ENCODE results near the gene BCL2A1. TPM values are rescaled to one million over a fixed set of nuclear protein-coding genes. Genes with fewer than 3 reads are reported as not detected.

Gene BCL2A1
- total RNA-seq, 2 experiments from 2014 or later: 2.2 to 2.3 TPM

DNA sequence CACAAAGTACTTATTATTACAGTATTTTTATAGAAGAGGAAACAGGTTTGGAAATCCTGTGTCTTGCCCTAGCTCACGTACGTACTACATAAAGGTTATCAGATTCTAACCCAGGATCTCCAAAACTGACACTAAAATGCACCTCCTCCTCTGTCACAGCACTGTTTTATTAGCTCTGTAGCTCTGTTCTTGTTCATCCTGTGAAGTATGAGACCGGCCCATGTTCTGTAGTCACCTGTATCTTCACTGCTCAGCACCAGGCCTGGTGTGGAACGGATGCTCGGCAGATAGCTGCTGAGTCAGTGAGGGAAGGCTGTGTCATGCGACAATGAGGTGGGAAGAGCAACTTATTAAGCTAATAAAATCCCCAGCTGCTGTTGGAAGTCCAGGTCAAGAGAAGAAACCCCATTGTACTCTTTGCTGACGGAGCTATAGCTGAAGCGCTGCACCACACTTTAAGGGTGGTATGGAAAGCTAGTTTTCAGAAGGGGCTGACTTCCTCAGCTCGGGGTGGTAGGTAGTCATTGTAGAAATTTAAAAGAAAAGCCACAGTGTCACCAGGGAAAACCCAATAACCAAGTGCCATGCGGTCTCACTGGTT is 22.8 kb downstream of the BCL2A1 start:
- Histone ChIP-seq H3K79me2 (ENCODE audit: insufficient read depth, low read depth, low read length) (no peaks in the 10 kb centered on the region), H4K20me1 (ENCODE audit: insufficient read depth, low read length) (no peaks in the 10 kb centered on the region), H3K4me1 (ENCODE audit: insufficient read depth, low read length, poor library complexity, severe bottlenecking) (no peaks in the 10 kb centered on the region), H3K4me3 (ENCODE audit: low read depth, low read length, poor library complexity, severe bottlenecking) (no peak overlapping the region), H3K9me2 (ENCODE audit: insufficient read depth, low read length) (no peaks in the 10 kb centered on the region), H3K27ac (ENCODE audit: low read depth, low read length, poor library complexity, severe bottlenecking) (no peak overlapping the region), H3K36me3 (ENCODE audit: insufficient read depth, low read length) (no peaks in the 10 kb centered on the region), H3K9me3 (ENCODE audit: low read length) (no peaks in the 10 kb centered on the region), H3K4me2 (ENCODE audit: low read length) (no peak overlapping the region), H2AFZ (ENCODE audit: low read length) (no peak overlapping the region)
- TF ChIP-seq EZH2phosphoT487 (IDR thresholded peaks at IDR 0.05; ENCODE audit: borderline replicate concordance, low read depth, low read length) (no peak), CTCF (conservative IDR thresholded peaks at IDR 0.05; ENCODE audit: low read length) (no peak)
- CTCF ChIA-PET (ENCODE audit: unreplicated experiment): interaction anchor here (0.7 to 0.9 kb wide), 2 partner anchors 20 to 112 kb away, joined by 3 read pairs; no protein-coding TSS in a partner anchor
- intact Hi-C loops (cut with micrococcal nuclease; ENCODE audit: unreplicated experiment): no loop called here
- DNase-seq (ENCODE audit: low spot score): no peak
- BruUV-seq (replicated peaks): no TSS peak
- POLR2A ChIA-PET: interaction anchor here (0.6 to 1.2 kb wide), 4 partner anchors 24 to 1371 kb away, joined by 3 to 5 read pairs (median 4); no protein-coding TSS in a partner anchor

- intact Hi-C loops (cut with micrococcal nuclease; ENCODE audit: unreplicated experiment): no loop called here
- TF ChIP-seq CTCF (conservative IDR thresholded peaks at IDR 0.05; ENCODE audit: low read length) (no peak), EZH2phosphoT487 (IDR thresholded peaks at IDR 0.05; ENCODE audit: borderline replicate concordance, low read depth, low read length) (no peak)
- Histone ChIP-seq H3K4me2 (ENCODE audit: low read length) (no peak overlapping the region), H4K20me1 (ENCODE audit: insufficient read depth, low read length) (no peaks in the 10 kb centered on the region), H3K36me3 (ENCODE audit: insufficient read depth, low read length) (no peaks in the 10 kb centered on the region), H3K79me2 (ENCODE audit: insufficient read depth, low read depth, low read length) (no peaks in the 10 kb centered on the region), H3K9me2 (ENCODE audit: insufficient read depth, low read length) (no peaks in the 10 kb centered on the region), H3K4me1 (ENCODE audit: insufficient read depth, low read length, poor library complexity, severe bottlenecking) (no peaks in the 10 kb centered on the region), H3K27ac (ENCODE audit: low read depth, low read length, poor library complexity, severe bottlenecking) (no peak overlapping the region), H2AFZ (ENCODE audit: low read length) (no peak overlapping the region), H3K4me3 (ENCODE audit: low read depth, low read length, poor library complexity, severe bottlenecking) (no peak overlapping the region), H3K9me3 (ENCODE audit: low read length) (no peaks in the 10 kb centered on the region)
- BruUV-seq (replicated peaks): no TSS peak
- ChIA-PET POLR2A (no interaction called here), CTCF (ENCODE audit: unreplicated experiment) (no interaction called here)
- DNase-seq (ENCODE audit: low spot score): no peak
Observed at GRCh38 chr15:79947009-79947408, 24.0 kb downstream of the BCL2A1 start.

GRCh38 chr15:79944622-79945021 is 26.4 kb downstream of the BCL2A1 start:
- H3K27ac ChIP-seq (ENCODE audit: low read depth, low read length, poor library complexity, severe bottlenecking): no peak overlapping the region
- H3K9me3 ChIP-seq (ENCODE audit: low read length): no peaks in the 10 kb centered on the region
- TF ChIP-seq CTCF (conservative IDR thresholded peaks at IDR 0.05; ENCODE audit: low read length): no peak
- BruUV-seq (replicated peaks): no TSS peak
- no peak overlapping the region for H3K4me2 ChIP-seq (ENCODE audit: low read length)
- H3K9me2 ChIP-seq (ENCODE audit: insufficient read depth, low read length): no peaks in the 10 kb centered on the region
- H3K4me3 ChIP-seq (ENCODE audit: low read depth, low read length, poor library complexity, severe bottlenecking): no peak overlapping the region
- ChIA-PET CTCF (ENCODE audit: unreplicated experiment) (no interaction called here), POLR2A (interaction anchor here (0.5 kb wide), 1 partner anchor 28 kb away, joined by 3 read pairs; no protein-coding TSS in a partner anchor)
- no peaks in the 10 kb centered on the region for H3K79me2 ChIP-seq (ENCODE audit: insufficient read depth, low read depth, low read length)
- H3K36me3 ChIP-seq (ENCODE audit: insufficient read depth, low read length): no peaks in the 10 kb centered on the region
- no peaks in the 10 kb centered on the region for H4K20me1 ChIP-seq (ENCODE audit: insufficient read depth, low read length)
- intact Hi-C loops (cut with micrococcal nuclease; ENCODE audit: unreplicated experiment): no loop called here
- H2AFZ ChIP-seq (ENCODE audit: low read length): no peak overlapping the region
- no peak for DNase-seq (ENCODE audit: low spot score)
- no peaks in the 10 kb centered on the region for H3K4me1 ChIP-seq (ENCODE audit: insufficient read depth, low read length, poor library complexity, severe bottlenecking)
